Daoy (cell line): ENCODE data around the gene PACRG. TPM values are rescaled to one million over a fixed set of nuclear protein-coding genes. Genes with fewer than 3 reads are reported as not detected.
A peak's percentile ranks its signal among the peaks of the same experiment; 100 is the strongest.

Experiments
- DNase-seq: peaks from one replicate; pipeline ENCODE4 v3.0.0-alpha.2; 2015; ENCODE audit warnings: low read depth
- total RNA-seq: library from RNA; depleted of rRNA; stranded (reverse); fragments of >200 nt; shearing (Covaris generic); gene quantifications from 2 replicates; pipeline ENCODE4 v1.2.3, GENCODE V29; 2014

The PACRG gene
- total RNA-seq, 1 experiment from 2014 or later, result not detected

GRCh38 chr6:162864911-162865310 is 137.1 kb downstream of the PACRG start:
- DNase-seq, result no peak

- no peak for DNase-seq
Measured at GRCh38 chr6:162866656-162867055, 138.9 kb downstream of the PACRG start.

GRCh38 chr6:162868397-162868796 is 140.6 kb downstream of the PACRG start:
- DNase-seq, result peak; percentile 35

- no peak for DNase-seq
Measured at GRCh38 chr6:162871966-162872365, 144.2 kb downstream of the PACRG start.

- no peak for DNase-seq
Measured at GRCh38 chr6:162873537-162873936, 145.8 kb downstream of the PACRG start.

- DNase-seq, result no peak
Measured at GRCh38 chr6:162875070-162875469, 147.3 kb downstream of the PACRG start.

DNA sequence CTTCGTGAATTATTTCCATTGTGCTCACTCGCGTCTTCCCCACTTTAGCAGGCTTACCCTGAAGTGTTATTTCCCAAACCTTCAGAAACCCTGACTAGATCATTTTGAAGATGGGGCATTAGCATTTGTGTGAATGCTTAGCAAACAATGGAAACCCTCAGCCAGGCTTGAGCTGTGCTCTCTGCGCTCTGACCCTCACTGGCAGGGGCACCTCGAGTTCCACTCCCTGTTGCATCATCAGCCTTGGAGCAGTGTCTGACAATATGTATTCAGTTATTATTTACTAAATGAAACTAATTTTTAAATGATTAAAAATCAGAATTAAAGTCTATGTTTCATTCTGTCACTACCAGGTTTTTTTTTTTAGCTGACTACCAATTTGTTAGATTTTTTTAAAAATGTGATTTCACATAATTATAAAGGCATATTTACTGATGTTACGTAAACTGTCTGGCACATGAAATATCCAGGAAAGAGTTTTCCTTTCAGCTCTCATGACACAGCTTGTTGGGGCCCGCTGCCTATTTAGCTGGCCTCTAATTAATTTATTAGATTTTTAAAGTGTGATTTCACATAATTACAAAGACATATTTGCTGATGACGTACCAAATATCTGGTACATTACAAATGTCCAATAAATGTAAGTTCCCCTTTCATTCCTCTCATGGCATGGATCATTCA is 155.2 kb downstream of the PACRG start:
- no peak for DNase-seq

DNA sequence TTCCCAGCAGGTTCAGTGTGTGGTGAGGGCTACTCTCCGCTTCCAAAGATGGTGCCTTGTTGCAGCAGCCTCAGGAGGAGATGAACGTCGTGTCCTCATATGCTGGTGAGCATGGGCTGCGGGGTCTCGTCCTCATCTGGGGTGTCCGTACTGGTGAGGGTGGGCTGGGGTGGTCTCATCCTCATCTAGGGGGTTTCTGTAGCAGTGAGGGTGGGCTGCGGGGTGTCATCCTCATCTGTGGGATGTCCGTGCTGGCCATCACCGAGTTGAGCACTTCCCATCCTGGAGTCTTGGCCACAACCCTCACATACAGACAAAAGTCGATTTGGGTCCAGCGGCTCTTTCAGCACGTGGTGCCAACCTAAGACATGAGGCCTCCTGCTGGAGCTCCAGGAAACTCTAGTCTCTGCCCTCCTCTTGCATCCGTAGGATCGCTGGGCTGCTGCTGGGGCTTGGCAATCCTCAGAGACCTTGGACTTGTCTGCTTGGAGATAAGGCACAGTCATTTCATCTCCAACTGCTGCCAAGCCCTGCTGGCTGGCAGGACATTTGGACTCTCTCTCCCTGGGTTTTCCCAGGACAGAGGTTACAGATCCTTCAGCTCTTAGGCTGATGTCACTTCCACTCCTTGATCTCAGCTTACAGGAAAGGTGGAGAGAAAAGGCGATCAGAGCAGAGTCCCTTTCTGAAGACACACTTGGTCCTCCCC is 160.4 kb downstream of the PACRG start:
- DNase-seq, result no peak

DNA sequence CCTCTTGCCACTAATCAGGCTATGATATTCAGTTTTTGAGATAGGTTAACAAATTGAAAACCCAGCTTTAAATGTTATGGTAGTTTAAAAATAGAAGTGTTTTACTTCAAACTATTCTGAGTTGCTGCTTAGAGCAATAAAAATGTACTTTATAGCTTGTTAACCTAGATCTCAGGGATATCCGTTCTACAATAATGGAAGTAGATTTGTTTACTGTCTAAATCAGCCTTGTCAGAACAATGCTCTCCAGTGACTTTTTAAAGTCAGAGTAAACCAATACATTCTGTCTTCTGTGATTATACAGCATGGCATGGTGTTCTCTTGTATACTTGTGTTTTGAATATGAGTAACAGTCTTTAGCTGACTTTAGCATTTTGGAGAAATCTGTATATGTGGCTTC is 161.5 kb downstream of the PACRG start:
- no peak for DNase-seq

DNA sequence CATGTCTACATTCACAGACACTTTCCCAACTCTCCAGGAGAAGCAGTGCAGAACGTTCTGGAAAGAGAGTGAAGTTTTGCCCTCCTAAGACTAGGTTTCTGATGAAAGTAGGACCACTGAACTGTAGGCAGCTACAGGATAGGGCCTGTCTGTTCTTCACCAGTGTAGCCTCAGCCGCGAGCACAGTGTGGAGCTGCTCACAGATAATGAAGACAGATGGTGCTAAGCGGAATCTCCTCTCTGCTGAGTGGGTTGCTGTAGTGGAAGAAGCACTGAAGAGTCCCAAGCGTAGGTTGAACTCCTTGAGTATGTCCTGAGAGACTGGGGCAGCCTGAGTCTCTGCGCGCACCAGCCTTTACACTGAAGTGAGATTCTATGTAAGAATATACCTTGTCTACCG is 170.2 kb downstream of the PACRG start:
- DNase-seq, result no peak

DNA sequence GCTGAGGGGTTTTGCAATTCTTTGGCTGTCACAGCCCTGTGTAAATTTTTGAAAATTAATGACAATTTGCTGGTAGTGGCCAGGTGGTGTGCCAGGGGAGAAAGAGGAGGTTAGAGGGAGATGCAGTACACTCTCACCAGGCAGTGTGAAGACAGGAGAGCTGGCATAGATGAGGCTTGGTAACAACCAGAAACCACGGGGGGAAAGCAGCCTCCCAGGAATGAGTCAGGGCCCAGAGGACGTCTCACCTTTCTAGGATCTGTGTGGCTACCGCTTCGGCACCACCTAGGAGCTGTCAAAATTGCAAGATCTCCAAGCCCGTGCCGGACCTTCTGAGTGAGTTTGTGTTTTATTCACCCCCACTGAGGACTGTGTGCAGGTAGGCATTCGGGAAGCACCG is 171.4 kb downstream of the PACRG start:
- peak; percentile 60 for DNase-seq

- DNase-seq, result no peak
Measured at GRCh38 chr6:162900503-162900902, 172.7 kb downstream of the PACRG start.

DNA sequence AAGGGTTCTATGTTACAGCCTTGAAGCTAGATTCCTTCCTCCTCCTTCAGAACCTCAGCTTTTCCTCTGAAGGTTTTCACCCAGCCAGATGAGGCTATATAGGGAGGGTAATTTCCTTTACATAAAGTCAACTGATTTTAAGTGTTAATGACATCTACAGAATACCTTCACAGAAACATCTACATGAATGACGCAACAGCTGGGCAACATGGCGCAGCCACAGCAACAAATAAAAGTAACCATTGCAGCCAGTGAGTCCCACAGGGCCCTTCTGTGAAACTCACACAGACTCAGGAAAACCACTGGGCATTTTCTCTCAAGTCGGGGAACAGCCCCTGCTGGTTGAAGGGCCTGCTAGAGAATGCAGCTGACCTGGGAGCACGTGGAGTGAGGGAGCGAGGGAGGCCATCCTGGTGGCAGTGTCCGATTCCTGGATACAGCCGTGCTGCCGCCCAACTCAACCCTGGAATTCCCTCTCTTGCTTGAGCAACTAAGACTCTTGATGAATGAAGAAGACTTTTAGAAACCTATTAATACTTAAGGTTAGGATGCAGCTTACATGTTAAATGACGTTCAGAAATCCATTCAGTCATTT is 176.4 kb downstream of the PACRG start:
- no peak for DNase-seq

- DNase-seq, result no peak
Measured at GRCh38 chr6:162906479-162906878, 178.7 kb downstream of the PACRG start.

DNA sequence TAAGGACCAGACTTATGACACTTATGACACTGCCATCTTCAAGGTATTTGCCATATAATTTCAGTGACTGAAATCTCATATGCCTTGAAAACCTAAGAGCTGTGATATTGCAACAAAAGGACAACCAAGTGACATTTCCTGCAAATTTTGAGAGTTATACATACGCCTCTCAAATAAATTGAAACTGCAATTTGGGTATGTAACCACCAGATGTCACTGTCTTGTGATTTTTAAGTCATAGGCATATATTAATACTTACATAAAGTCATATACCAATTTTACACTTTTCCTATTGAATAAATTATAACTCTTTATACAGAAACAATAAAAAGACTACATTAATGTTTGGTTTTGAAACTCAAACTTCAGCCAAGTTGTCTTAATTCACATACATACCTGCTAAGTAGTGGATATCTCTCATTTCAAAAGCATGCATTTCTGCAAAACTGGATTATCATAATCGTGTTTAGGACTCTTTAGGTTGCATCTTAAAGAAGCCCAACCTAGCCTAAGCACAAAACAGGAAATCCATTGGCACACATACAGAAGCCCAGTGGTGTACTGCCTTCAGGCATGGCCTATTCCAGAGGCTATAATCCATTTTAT is 180.2 kb downstream of the PACRG start:
- DNase-seq, result no peak

- DNase-seq, result no peak
Measured at GRCh38 chr6:162913206-162913605, 185.4 kb downstream of the PACRG start.

DNA sequence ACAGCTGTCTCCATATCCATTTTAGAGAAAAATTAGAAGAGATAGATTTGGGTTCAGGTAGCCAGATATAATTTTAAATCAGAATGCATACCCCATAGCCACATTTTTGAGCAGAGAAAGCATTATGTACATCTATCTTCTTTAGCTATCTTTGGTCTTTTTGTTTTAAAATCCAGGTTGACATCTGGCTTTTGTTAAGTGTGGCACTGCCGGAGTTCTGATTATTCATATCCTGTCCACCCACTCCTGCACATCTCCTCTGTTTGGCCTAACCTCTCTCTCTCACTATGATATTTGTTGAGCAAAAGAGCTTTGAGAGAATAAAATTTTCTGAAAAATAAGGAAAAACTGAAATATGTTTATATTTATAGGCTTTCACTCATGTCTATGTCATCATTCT is 189.7 kb downstream of the PACRG start:
- no peak for DNase-seq

GRCh38 chr6:162921062-162921461 is 193.3 kb downstream of the PACRG start:
- no peak for DNase-seq

- no peak for DNase-seq
Measured at GRCh38 chr6:162921510-162922040, 193.8 kb downstream of the PACRG start.

DNA sequence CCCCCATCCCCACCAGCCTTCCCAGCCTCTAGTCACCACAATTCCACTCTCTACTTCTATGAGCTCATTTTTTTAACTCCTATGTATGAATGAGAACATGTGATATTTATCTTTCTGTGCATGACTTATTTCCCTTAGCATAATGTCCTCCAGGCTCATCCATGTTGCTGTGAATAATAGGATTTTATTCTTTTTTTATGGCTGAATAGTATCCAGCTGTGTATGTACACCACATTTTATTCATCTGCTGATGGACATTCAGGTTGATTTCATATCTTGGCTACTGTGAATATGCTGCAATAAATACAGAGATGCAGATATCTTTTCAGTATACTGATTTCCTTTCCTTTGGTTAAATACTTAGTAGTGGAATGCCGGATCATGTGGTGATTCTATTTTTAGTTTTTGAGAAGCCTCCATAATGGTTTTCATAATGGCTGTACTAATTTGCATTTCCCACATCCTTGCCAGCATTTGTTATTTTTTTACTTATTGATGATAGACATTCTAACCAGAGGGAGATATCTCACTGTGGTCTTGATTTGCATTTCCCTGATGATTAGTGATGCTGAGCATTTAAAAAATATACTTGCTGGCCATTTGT is 194.9 kb downstream of the PACRG start:
- DNase-seq, result no peak

DNA sequence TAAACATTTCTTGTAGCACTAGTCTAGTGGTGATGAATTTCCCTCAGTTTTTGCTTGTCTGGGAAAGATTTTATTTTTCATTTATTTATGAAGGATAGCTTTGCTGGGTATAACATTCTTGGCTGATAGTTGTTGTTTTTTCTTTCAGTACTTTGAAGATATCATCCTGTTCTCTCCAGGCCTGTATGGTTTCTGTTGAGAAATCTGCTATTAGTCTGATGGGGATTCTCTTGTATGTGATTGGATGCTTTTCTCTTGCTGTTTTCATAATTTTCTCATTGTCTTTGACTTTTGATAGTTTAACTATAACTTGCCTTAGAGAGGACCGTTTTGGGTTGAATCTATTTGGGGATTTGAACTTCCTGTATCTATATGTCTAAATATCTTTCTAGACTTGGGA is 207.1 kb downstream of the PACRG start:
- DNase-seq, result no peak

DNA sequence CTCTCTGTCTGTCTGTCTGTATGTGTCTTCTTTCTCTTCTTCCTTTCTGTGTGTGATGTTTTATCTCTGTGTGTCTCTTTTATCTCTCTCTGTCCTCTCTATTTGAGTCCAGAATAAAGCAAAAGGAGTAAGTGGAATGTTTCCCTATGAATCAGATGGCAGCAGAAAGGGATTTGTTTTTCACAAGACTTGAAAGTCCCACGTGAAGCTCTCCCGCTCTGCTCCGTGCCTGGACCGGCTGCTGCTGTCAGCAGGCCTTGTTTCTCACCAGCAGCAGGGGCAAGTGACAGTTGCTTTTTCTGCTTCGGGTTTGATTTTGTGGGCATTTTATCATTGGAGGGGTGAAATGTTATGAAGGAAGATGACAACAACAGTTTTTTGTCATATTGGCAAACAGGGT is 212.7 kb downstream of the PACRG start:
- DNase-seq, result no peak
